A549 (cell line): ENCODE results near the gene SNX30.

ENCODE experiments used
- CTCF ChIP-seq: fragments of >200 bp; sonication (Bioruptor Twin); formaldehyde crosslinking; IDR thresholded peaks from 3 replicates; pipeline ENCODE4 v1.5.1; 2016
- JUN ChIP-seq, 2 experiments: fragments of >200 bp; sonication (Bioruptor Twin); formaldehyde crosslinking; IDR thresholded peaks; 2 replicates in 1 of 2; 3 replicates in 1 of 2; pipeline ENCODE4 v1.6.1; 2016 to 2017
- KDM1A ChIP-seq: fragments of 200-600 bp; sonication (generic); IDR thresholded peaks from 2 replicates; pipeline ENCODE4 v1.6.1; 2016; ENCODE audit warnings: low read depth, mild to moderate bottlenecking
- MAZ ChIP-seq: fragments of 150-350 bp; IDR thresholded peaks from 2 replicates; pipeline ENCODE4 v1.6.1; 2014; ENCODE audit warnings: antibody characterized with exemption, low read depth, low read length, borderline replicate concordance
- PBX3 ChIP-seq: IDR thresholded peaks from 2 replicates; pipeline ENCODE4 v1.6.1; 2012
- POLR2A ChIP-seq: IDR thresholded peaks from 2 replicates; pipeline ENCODE4 v1.6.1; 2012; ENCODE audit warnings: mild to moderate bottlenecking, low read length

GRCh38 chr9:112894041-112894440 lies 143.5 kb downstream of the SNX30 start:
- TF ChIP-seq KDM1A (no peak), CTCF (no peak), JUN (IDR thresholded peaks at IDR 0.05) (no peak), MAZ (no peak), POLR2A (no peak), PBX3 (no peak)
